Stimulated activated naive B cell treated with anti-CD40 and anti-IgM and Interleukin-4, amounts not matched to agents 10 μg/mL and 1 μg/mL and 100 μg/mL, for 72 hours (primary cell): ENCODE results near the gene NRL.

ENCODE experiments used
- ATAC-seq, 2 donors: fragments of 150-1000 bp; cut with Tn5 transposase; replicated peaks; 2 replicates each; pipeline ENCODE4 v1.10.0; 2021; ENCODE audit warnings: moderate library complexity in 1 of 2
- DNase-seq: peaks from one replicate; pipeline ENCODE4 v3.0.0; 2021
- H3K27ac Mint-ChIP-seq: one replicate; pipeline ENCODE4 v1.8.0; 2022; ENCODE audit warnings: mild to moderate bottlenecking, mixed read lengths
- H3K27me3 Mint-ChIP-seq, 2 donors: one replicate each; pipeline ENCODE4 v1.8.0; 2022; ENCODE audit warnings: mixed read lengths in 2 of 2
- H3K36me3 Mint-ChIP-seq, 2 donors: one replicate each; pipeline ENCODE4 v1.8.0; 2022; ENCODE audit warnings: mixed read lengths in 2 of 2, mild to moderate bottlenecking in 1 of 2
- H3K4me1 Mint-ChIP-seq, 2 donors: one replicate each; pipeline ENCODE4 v1.8.0; 2022; ENCODE audit warnings: mixed read lengths in 2 of 2, mild to moderate bottlenecking in 1 of 2
- H3K4me3 Mint-ChIP-seq, 2 donors: one replicate each; pipeline ENCODE4 v1.8.0; 2022; ENCODE audit warnings: mild to moderate bottlenecking in 2 of 2, mixed read lengths in 2 of 2, moderate library complexity in 1 of 2
- H3K9me3 Mint-ChIP-seq, 2 donors: one replicate each; pipeline ENCODE4 v1.8.0; 2022; ENCODE audit warnings: mixed read lengths in 2 of 2, mild to moderate bottlenecking in 1 of 2

The NRL gene

GRCh38 chr14:24094841-24095270 lies 19.9 kb downstream of the NRL start:
- no peak for DNase-seq

GRCh38 chr14:24093901-24094840 lies 20.6 kb downstream of the NRL start, which contains the start of gene PCK2:
PCK2 (plus strand) TSS chr14:24094311; CDS start chr14:24094406, 95 bp downstream.
- H3K27ac Mint-ChIP-seq: peak within 1 kb of the TSS; percentile 99
- ATAC-seq (peak; percentile 54 to 65), DNase-seq (peak; percentile 73)
- H3K4me1 Mint-ChIP-seq: peaks cover 27 to 41% of the 10 kb centered on the region in 2 donors
- no peaks in the 10 kb centered on the region for H3K9me3 Mint-ChIP-seq
- peak within 1 kb of the TSS; percentile 95 to 99 for H3K4me3 Mint-ChIP-seq
- no peaks in the 10 kb centered on the region for H3K27me3 Mint-ChIP-seq
- H3K36me3 Mint-ChIP-seq: peaks cover 14 to 27% of the 10 kb centered on the region in 2 donors

More at GRCh38 chr14:24094841-24095270, 19.9 kb downstream of the NRL start:
- Mint-ChIP-seq H3K36me3 (peaks cover 19 to 34% of the 10 kb centered on the region in 2 donors), H3K27me3 (no peaks in the 10 kb centered on the region), H3K9me3 (no peaks in the 10 kb centered on the region), H3K4me1 (peaks cover 30 to 37% of the 10 kb centered on the region in 2 donors), H3K27ac (peak overlapping the region; percentile 99), H3K4me3 (peak overlapping the region; percentile 95 to 99)
- ATAC-seq: peak; percentile 8 to 10

DNA sequence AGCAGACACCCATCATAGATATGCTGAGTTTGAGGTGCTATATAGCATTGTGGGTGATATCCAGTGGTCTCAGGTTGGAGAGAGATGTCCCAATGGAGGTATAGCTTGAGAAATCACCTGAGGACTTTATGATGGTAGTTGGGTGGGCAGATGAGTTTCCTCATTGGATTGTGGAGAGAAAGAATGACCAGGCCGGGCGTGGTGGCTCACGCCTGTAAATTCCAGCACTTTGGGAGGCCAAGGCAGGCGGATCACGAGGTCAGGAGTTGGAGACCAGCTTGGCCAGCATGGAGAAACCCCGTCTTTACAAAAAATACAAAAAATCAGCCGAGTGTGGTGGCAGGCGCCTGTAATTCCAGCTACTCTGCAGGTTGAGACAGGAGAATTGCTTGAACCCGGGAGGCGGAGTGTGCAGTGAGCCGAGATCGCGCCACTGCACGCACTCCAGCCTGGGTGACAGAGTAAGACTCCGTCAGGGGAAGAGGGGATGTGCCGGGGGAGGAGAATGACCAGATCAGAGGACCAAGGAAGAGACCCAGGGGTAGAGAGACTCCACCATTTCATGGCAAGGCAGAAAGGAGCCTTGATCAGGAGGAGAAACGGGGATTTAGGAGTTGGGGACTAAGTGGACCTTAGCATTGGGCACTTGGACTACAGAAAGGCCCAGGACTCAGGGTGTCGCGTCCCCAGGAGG lies 21.4 kb downstream of the NRL start:
- Mint-ChIP-seq H3K9me3 (no peaks in the 10 kb centered on the region), H3K36me3 (peaks cover 14 to 27% of the 10 kb centered on the region in 2 donors), H3K4me3 (peak overlapping the region; percentile 95 to 99), H3K4me1 (peaks cover 27 to 41% of the 10 kb centered on the region in 2 donors), H3K27ac (peak overlapping the region; percentile 99), H3K27me3 (no peaks in the 10 kb centered on the region)
- no peak for ATAC-seq
- DNase-seq: no peak

- Mint-ChIP-seq H3K27me3 (no peaks in the 10 kb centered on the region), H3K4me1 (peaks cover 27 to 41% of the 10 kb centered on the region in 2 donors), H3K36me3 (peaks cover 9 to 23% of the 10 kb centered on the region in 2 donors), H3K9me3 (no peaks in the 10 kb centered on the region), H3K27ac (no peak overlapping the region), H3K4me3 (peak overlapping the region in 1 of 2 donors; percentile 99)
- DNase-seq (no peak), ATAC-seq (no peak)
Measured at GRCh38 chr14:24092505-24093206, 22.1 kb downstream of the NRL start.

- no peak for ATAC-seq
Measured at GRCh38 chr14:24092110-24092504, 22.6 kb downstream of the NRL start.

GRCh38 chr14:24089890-24090289 lies 24.9 kb downstream of the NRL start:
- no peak for DNase-seq
- H3K9me3 Mint-ChIP-seq: no peaks in the 10 kb centered on the region
- H3K36me3 Mint-ChIP-seq: peaks cover 0 to 6% of the 10 kb centered on the region in 2 donors
- H3K4me1 Mint-ChIP-seq: peaks cover 15 to 22% of the 10 kb centered on the region in 2 donors
- ATAC-seq: no peak
- no peak overlapping the region for H3K27ac Mint-ChIP-seq
- no peak overlapping the region for H3K4me3 Mint-ChIP-seq
- no peaks in the 10 kb centered on the region for H3K27me3 Mint-ChIP-seq

More at GRCh38 chr14:24092110-24092504, 22.6 kb downstream of the NRL start:
- Mint-ChIP-seq H3K9me3 (no peaks in the 10 kb centered on the region), H3K36me3 (peaks cover 9 to 23% of the 10 kb centered on the region in 2 donors), H3K27ac (no peak overlapping the region), H3K4me1 (peaks cover 27 to 41% of the 10 kb centered on the region in 2 donors), H3K4me3 (no peak overlapping the region), H3K27me3 (no peaks in the 10 kb centered on the region)
- no peak for DNase-seq

DNA sequence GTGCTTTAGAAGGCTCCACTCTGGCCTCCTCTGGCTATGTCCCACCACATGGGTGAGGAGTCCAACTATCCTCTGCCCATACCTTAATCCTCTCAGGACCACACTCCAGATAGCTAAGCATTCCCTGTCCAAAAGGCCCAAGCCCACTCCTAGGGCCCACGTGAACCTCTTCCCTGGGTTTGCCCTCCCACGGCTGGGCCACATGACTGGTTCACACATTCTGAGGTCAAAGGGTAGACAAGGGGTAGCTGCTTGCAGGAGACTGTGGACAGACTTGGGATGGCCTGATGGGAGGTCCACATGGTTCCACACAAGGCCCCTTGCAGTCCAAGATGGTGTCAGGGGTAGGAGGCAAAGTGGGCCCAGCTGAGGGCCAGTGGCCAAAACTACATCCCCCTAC lies 26.7 kb downstream of the NRL start:
- H3K4me3 Mint-ChIP-seq: no peak overlapping the region
- peaks cover 10 to 11% of the 10 kb centered on the region in 2 donors for H3K4me1 Mint-ChIP-seq
- ATAC-seq (no peak), DNase-seq (no peak)
- no peaks in the 10 kb centered on the region for H3K27me3 Mint-ChIP-seq
- no peaks in the 10 kb centered on the region for H3K36me3 Mint-ChIP-seq
- no peaks in the 10 kb centered on the region for H3K9me3 Mint-ChIP-seq
- no peak overlapping the region for H3K27ac Mint-ChIP-seq

DNA sequence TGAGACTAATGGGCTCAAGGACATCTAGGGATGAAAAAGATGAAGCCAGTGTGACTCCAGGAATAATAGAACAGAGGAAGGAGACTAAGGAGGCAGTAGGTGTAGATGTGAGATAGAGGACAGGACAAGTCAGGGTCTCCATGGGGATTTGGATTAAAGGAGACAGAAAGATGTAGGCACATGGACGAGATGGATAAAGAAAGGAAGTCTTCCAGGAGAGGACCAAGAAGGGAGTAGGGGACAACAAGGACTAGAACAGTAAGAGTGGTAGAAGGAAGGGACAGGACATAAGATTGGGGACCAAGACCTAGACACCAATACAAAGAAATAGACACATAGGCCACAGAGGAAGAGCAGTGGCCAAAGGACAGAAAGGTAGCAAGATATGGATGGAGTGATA lies 27.7 kb downstream of the NRL start:
- H3K36me3 Mint-ChIP-seq: no peaks in the 10 kb centered on the region
- no peak overlapping the region for H3K27ac Mint-ChIP-seq
- H3K4me3 Mint-ChIP-seq: no peak overlapping the region
- H3K27me3 Mint-ChIP-seq: no peaks in the 10 kb centered on the region
- peaks cover 10 to 15% of the 10 kb centered on the region in 2 donors for H3K4me1 Mint-ChIP-seq
- no peaks in the 10 kb centered on the region for H3K9me3 Mint-ChIP-seq
- DNase-seq (no peak), ATAC-seq (no peak)

GRCh38 chr14:24086193-24086955 lies 28.4 kb downstream of the NRL start:
- Mint-ChIP-seq H3K4me3 (no peak overlapping the region), H3K27me3 (no peaks in the 10 kb centered on the region), H3K4me1 (peaks cover 13 to 19% of the 10 kb centered on the region in 2 donors), H3K36me3 (no peaks in the 10 kb centered on the region), H3K9me3 (no peaks in the 10 kb centered on the region), H3K27ac (no peak overlapping the region)
- no peak for DNase-seq
- no peak for ATAC-seq

DNA sequence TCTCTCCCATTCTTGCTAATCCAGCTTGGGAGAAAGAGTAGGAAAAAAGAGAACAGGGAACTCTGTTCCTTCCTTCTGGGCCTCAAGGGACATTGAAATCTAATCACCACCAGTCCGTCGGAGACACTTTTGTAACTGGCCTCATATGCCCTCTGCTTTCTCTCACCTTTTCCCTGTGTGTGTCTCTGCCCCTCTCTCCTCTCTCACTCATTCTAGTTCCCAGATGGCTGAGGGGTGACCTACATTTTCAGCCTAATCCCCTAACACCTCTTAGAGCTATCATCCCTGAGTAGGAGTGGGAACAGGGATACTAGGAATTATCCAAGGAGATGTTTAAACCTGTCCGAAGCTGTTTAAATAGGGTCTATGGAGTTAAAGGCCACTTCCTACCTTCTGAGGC lies 29.5 kb downstream of the NRL start:
- H3K4me1 Mint-ChIP-seq: peaks cover 14 to 21% of the 10 kb centered on the region in 2 donors
- ATAC-seq (no peak), DNase-seq (no peak)
- H3K27ac Mint-ChIP-seq: no peak overlapping the region
- H3K4me3 Mint-ChIP-seq: no peak overlapping the region
- H3K36me3 Mint-ChIP-seq: no peaks in the 10 kb centered on the region
- H3K27me3 Mint-ChIP-seq: no peaks in the 10 kb centered on the region
- H3K9me3 Mint-ChIP-seq: no peaks in the 10 kb centered on the region

- H3K4me1 Mint-ChIP-seq: peaks cover 18 to 22% of the 10 kb centered on the region in 2 donors
- H3K27ac Mint-ChIP-seq: no peak overlapping the region
- DNase-seq: no peak
Measured at GRCh38 chr14:24084440-24084839, 30.3 kb downstream of the NRL start.

GRCh38 chr14:24083462-24083861 lies 31.3 kb downstream of the NRL start:
- Mint-ChIP-seq H3K36me3 (no peaks in the 10 kb centered on the region), H3K4me3 (no peak overlapping the region), H3K9me3 (no peaks in the 10 kb centered on the region), H3K27me3 (no peaks in the 10 kb centered on the region), H3K4me1 (peaks cover 21 to 22% of the 10 kb centered on the region in 2 donors), H3K27ac (no peak overlapping the region)
- ATAC-seq: no peak
- DNase-seq: no peak

More at GRCh38 chr14:24084440-24084839, 30.3 kb downstream of the NRL start:
- no peaks in the 10 kb centered on the region for H3K9me3 Mint-ChIP-seq
- no peaks in the 10 kb centered on the region for H3K36me3 Mint-ChIP-seq
- H3K27me3 Mint-ChIP-seq: no peaks in the 10 kb centered on the region
- H3K4me3 Mint-ChIP-seq: no peak overlapping the region
- ATAC-seq: no peak

- no peak for DNase-seq
- no peaks in the 10 kb centered on the region for H3K36me3 Mint-ChIP-seq
- no peak for ATAC-seq
- peaks cover 21 to 23% of the 10 kb centered on the region in 2 donors for H3K4me1 Mint-ChIP-seq
- no peaks in the 10 kb centered on the region for H3K9me3 Mint-ChIP-seq
- H3K27me3 Mint-ChIP-seq: no peaks in the 10 kb centered on the region
- peak overlapping the region; percentile 71 to 83 for H3K4me3 Mint-ChIP-seq
- peak overlapping the region; percentile 87 for H3K27ac Mint-ChIP-seq
Measured at GRCh38 chr14:24082411-24083080, 32.2 kb downstream of the NRL start.
